GM23248 (cell line): ENCODE results near the gene TUBAL3. TPM values are rescaled to one million over a fixed set of nuclear protein-coding genes. Genes with fewer than 3 reads are reported as not detected.

ENCODE experiments used
- DNase-seq: peaks from one replicate; pipeline ENCODE4 v3.0.0-alpha.2; 2015
- H2AFZ ChIP-seq: fragments of 200-600 bp; sonication (generic); 2 replicates; pipeline ENCODE4 v1.6.1; 2016; ENCODE audit warnings: antibody characterized with exemption
- H3F3A ChIP-seq: fragments of 200-600 bp; sonication (generic); 2 replicates; pipeline ENCODE4 v1.6.1; 2016; ENCODE audit warnings: mild to moderate bottlenecking, antibody characterized with exemption, mixed run types; ENCODE audit not compliant: insufficient read depth
- H3K27ac ChIP-seq: fragments of 200-600 bp; sonication (generic); 2 replicates; pipeline ENCODE4 v1.5.1; 2016; ENCODE audit warnings: mild to moderate bottlenecking
- H3K27me3 ChIP-seq: fragments of 200-600 bp; sonication (generic); replicated peaks from 2 replicates; pipeline ENCODE4 v1.6.1; 2016; ENCODE audit warnings: mild to moderate bottlenecking; ENCODE audit not compliant: insufficient read depth
- H3K36me3 ChIP-seq: fragments of 200-600 bp; sonication (generic); 2 replicates; pipeline ENCODE4 v1.6.1; 2016; ENCODE audit warnings: low read depth, mild to moderate bottlenecking
- H3K4me1 ChIP-seq: fragments of 200-600 bp; sonication (generic); 2 replicates; pipeline ENCODE4 v1.6.1; 2016; ENCODE audit warnings: mild to moderate bottlenecking; ENCODE audit not compliant: insufficient read depth
- H3K4me2 ChIP-seq: fragments of 200-600 bp; sonication (generic); one replicate; pipeline ENCODE4 v1.6.1; 2016; ENCODE audit warnings: mild to moderate bottlenecking; ENCODE audit not compliant: unreplicated experiment
- H3K4me3 ChIP-seq: fragments of 200-600 bp; sonication (generic); 2 replicates; pipeline ENCODE4 v1.5.1; 2016; ENCODE audit warnings: mild to moderate bottlenecking
- H3K79me2 ChIP-seq: fragments of 200-600 bp; sonication (generic); 2 replicates; pipeline ENCODE4 v1.6.1; 2016; ENCODE audit warnings: mild to moderate bottlenecking; ENCODE audit not compliant: insufficient read depth
- H3K9ac ChIP-seq: fragments of 200-600 bp; sonication (generic); 2 replicates; pipeline ENCODE4 v1.6.1; 2016; ENCODE audit warnings: mild to moderate bottlenecking
- H3K9me2 ChIP-seq: fragments of 200-600 bp; sonication (generic); 2 replicates; pipeline ENCODE4 v1.6.1; 2016; ENCODE audit warnings: mixed run types, mild to moderate bottlenecking, moderate library complexity; ENCODE audit not compliant: insufficient read depth
- H3K9me3 ChIP-seq: fragments of 200-600 bp; sonication (generic); one replicate; pipeline ENCODE4 v1.6.1; 2017; ENCODE audit warnings: low read depth
- H4K20me1 ChIP-seq: fragments of 200-600 bp; sonication (generic); 2 replicates; pipeline ENCODE4 v1.6.0; 2016; ENCODE audit not compliant: insufficient read depth
- EZH2 ChIP-seq: fragments of 200-600 bp; sonication (generic); IDR thresholded peaks from 2 replicates; pipeline ENCODE4 v1.6.1; 2018; ENCODE audit warnings: antibody characterized with exemption, mild to moderate bottlenecking; ENCODE audit not compliant: insufficient read depth, poor library complexity, severe bottlenecking
- EZH2phosphoT487 ChIP-seq: fragments of 200-600 bp; sonication (generic); IDR thresholded peaks from 2 replicates; pipeline ENCODE4 v1.6.1; 2018; ENCODE audit warnings: antibody characterized with exemption, moderate library complexity, mild to moderate bottlenecking, low read depth; ENCODE audit not compliant: insufficient read depth
- WGBS, 2 experiments: methylation state at CpG; one replicate each; pipeline ENCODE4 v1.1.6; 2015 to 2017; ENCODE audit warnings: low lambda C conversion rate in 2 of 2, low coverage in 1 of 2; ENCODE audit errors: missing lambda C conversion rate in 2 of 2; 5-methylcytosine and 5-hydroxymethylcytosine counted together
- in situ Hi-C: fragments of 300-500 bp; cut with MboI; formaldehyde crosslinking; loops from 2 replicates; pipeline ENCODE4 v1.15.0; 2020
- polyA plus RNA-seq: library from polyadenylated mRNA; unstranded; fragments of >200 nt; fragmentation: Nextera tagmentation; extraction: Ambion mirVana; gene quantifications from 2 replicates; pipeline ENCODE4 v1.2.1, GENCODE V29; 2016
- total RNA-seq: library from RNA; depleted of rRNA; stranded (reverse); fragments of >200 nt; shearing (Covaris generic); gene quantifications from 2 replicates; pipeline ENCODE4 v1.2.3, GENCODE V29; 2014

TUBAL3 gene
- total and polyA plus RNA-seq, 2 experiments from 2014 or later: not detected

DNA sequence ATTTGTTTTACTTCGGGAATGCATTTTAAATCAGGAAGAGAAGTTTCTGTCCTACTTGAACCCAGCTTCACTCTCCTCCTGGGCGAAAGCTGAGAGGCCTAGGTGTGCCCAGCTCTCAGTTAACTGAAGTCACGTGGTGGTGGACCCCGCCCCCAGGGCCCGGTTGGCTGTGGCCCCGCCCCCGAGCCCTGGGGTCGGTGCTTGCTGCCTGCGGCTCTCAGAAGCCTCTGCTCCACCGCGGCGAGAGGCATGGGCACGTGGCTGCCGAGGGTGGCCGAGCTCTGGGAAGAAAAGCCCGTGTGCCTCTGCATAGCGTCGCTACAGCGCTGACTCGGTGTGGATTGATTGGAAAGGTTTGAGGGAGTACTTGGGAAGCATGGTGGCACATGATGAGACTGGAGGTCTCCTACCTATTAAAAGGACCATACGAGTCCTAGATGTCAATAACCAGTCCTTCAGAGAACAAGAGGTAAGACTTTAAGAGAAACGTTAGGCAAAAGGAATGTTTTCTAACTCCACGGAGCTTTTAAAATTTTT, 41.8 kb upstream of the TUBAL3 start:
- H2AFZ ChIP-seq: peak overlapping the region; percentile 69

DNA sequence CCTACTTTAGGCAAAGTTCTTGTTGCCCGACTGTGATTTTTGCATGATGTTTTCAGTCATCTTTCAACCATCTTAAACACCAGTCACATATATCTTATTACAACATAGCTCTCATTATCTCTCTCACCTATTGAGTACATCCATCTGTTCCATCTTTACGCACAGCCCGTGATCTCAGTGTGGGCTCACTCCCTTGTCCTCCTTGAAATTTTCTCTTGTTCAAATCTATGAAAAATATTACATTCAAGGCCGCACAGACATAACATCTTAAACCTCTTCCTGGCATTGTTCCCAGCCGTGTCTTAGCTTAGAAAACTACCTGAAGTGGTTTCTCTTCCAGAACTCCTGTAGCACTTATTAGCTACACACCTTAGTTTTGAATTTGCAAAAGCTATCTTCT, 40.4 kb upstream of the TUBAL3 start:
- Histone ChIP-seq H3K79me2 (peaks cover 62% of the 10 kb centered on the region), H3K9ac (no peak overlapping the region), H2AFZ (no peak overlapping the region), H3K27me3 (no peaks in the 10 kb centered on the region), H3K4me2 (no peak overlapping the region), H3K36me3 (no peaks in the 10 kb centered on the region), H3K4me1 (peaks cover 10% of the 10 kb centered on the region), H3K4me3 (no peak overlapping the region), H3K9me2 (no peaks in the 10 kb centered on the region), H3K27ac (no peak overlapping the region), H3F3A (peaks cover 35% of the 10 kb centered on the region), H4K20me1 (no peaks in the 10 kb centered on the region), H3K9me3 (no peaks in the 10 kb centered on the region)
- in situ Hi-C loops: no loop called here
- 84 to 92% methylated on average over 5 of the region's 5 CpGs for WGBS, 2 experiments
- TF ChIP-seq EZH2phosphoT487 (no peak), EZH2 (no peak)
- DNase-seq: no peak

More for the DNA sequence above, 41.8 kb upstream of the TUBAL3 start:
- DNase-seq: peak; percentile 94
- Histone ChIP-seq H3K27me3 (no peaks in the 10 kb centered on the region), H4K20me1 (no peaks in the 10 kb centered on the region), H3F3A (peaks cover 44% of the 10 kb centered on the region), H3K9me2 (no peaks in the 10 kb centered on the region), H3K36me3 (0 out of 2 replicates have a peak, but pooled peaks cover under 1% of the 10 kb centered on the region), H3K27ac (peak overlapping the region; percentile 74), H3K9ac (peak overlapping the region; percentile 90), H3K4me1 (peaks cover 25% of the 10 kb centered on the region), H3K9me3 (no peaks in the 10 kb centered on the region), H3K79me2 (peaks cover 77% of the 10 kb centered on the region), H3K4me3 (peak overlapping the region; percentile 79), H3K4me2 (peak overlapping the region; percentile 96)
- in situ Hi-C loops: no loop called here
- TF ChIP-seq EZH2phosphoT487: no peak
- no peak for TF ChIP-seq EZH2
- 1 to 2% methylated on average over 23 of the region's 23 CpGs for WGBS, 2 experiments

DNA sequence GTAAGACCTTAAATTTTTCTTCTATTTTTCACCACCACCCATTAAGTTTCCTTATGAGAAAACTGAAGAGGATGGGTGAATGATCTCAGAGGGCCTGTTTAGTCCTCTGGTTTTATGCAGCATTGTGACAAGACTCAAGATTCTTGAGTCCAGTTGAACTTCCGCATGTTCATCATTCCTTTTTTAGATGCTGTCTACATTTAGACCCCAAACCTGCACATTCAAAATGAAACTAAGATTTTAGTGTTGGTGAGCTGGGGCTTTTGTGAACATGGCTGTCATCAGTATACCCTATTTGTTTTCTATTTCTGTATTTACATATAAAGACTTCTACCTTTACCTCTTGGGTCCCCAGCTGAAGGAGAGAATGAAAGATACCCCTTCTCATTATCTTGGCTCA, 38.8 kb upstream of the TUBAL3 start:
- DNase-seq: no peak
- Histone ChIP-seq H3K9ac (no peak overlapping the region), H4K20me1 (no peaks in the 10 kb centered on the region), H3K79me2 (peaks cover 46% of the 10 kb centered on the region), H3K36me3 (no peaks in the 10 kb centered on the region), H3K9me3 (no peaks in the 10 kb centered on the region), H3K9me2 (no peaks in the 10 kb centered on the region), H3K4me3 (no peak overlapping the region), H3K4me1 (peaks cover 8% of the 10 kb centered on the region), H2AFZ (no peak overlapping the region), H3F3A (peaks cover 23% of the 10 kb centered on the region), H3K4me2 (no peak overlapping the region), H3K27me3 (no peaks in the 10 kb centered on the region), H3K27ac (no peak overlapping the region)
- in situ Hi-C loops: loop anchor here (5.0 kb wide), 1 partner anchor 184 kb away; no protein-coding TSS in a partner anchor
- no peak for TF ChIP-seq EZH2phosphoT487
- no peak for TF ChIP-seq EZH2
- WGBS, 2 experiments: 95 to 100% methylated on average over 1 of the region's 1 CpG

DNA sequence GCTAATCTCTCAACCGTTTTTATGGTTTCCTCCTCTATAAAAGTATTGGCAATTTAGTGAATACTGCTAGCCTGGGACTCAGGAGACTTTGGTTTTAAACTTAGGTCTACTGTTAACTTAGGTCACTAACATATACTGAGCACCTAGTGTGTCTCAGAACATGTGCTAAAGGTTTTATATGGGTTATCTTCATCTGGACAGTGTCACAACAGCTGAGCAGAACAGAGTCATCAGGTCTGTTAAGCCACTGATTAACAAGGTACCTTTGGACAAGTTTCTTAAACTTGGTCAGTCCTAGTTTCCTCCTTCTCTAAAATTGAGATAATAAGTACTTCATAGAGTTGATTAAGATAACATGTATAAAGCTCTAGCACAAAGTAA, 38.4 kb upstream of the TUBAL3 start:
- TF ChIP-seq EZH2: no peak
- no peak for TF ChIP-seq EZH2phosphoT487
- Histone ChIP-seq H3K79me2 (peaks cover 42% of the 10 kb centered on the region), H3K4me2 (no peak overlapping the region), H3K9ac (no peak overlapping the region), H3K9me3 (no peaks in the 10 kb centered on the region), H4K20me1 (no peaks in the 10 kb centered on the region), H3F3A (peaks cover 18% of the 10 kb centered on the region), H3K4me1 (peaks cover 6% of the 10 kb centered on the region), H3K27ac (no peak overlapping the region), H3K9me2 (no peaks in the 10 kb centered on the region), H3K27me3 (no peaks in the 10 kb centered on the region), H3K36me3 (no peaks in the 10 kb centered on the region), H2AFZ (no peak overlapping the region), H3K4me3 (no peak overlapping the region)
- no peak for DNase-seq
- 95 to 96% methylated on average over 1 of the region's 1 CpG for WGBS, 2 experiments
- in situ Hi-C loops: loop anchor here (5.0 kb wide), 1 partner anchor 184 kb away; no protein-coding TSS in a partner anchor
